Psoas muscle (tissue), 8 donors: ENCODE data around the gene CRTC3. TPM values are rescaled to one million over a fixed set of nuclear protein-coding genes. Genes with fewer than 3 reads are reported as not detected.
A peak's percentile ranks its signal among the peaks of the same experiment; 100 is the strongest.

Experiments used
- ATAC-seq, 4 donors: fragments of 200-7000 bp; cut with Tn5 transposase; one replicate each; pipeline ENCODE4 v1.9.1; 2020; ENCODE audit warnings: moderate library complexity in 3 of 4, mild to moderate bottlenecking in 2 of 4
- DNase-seq, 2 donors: peaks; one replicate each; pipeline ENCODE4 v3.0.0-alpha.2; 2020
- H3K27ac ChIP-seq: fragments of 200-600 bp; one replicate; pipeline ENCODE4 v1.8.0; 2022
- H3K27me3 ChIP-seq, 3 donors: fragments of 200-600 bp in 1 of 3; one replicate each; pipeline versions ENCODE4 v1.6.1 to v1.8.0; 2013 to 2022; ENCODE audit warnings: low read length in 2 of 3, mild to moderate bottlenecking in 2 of 3, moderate library complexity in 1 of 3; ENCODE audit not compliant: insufficient read depth in 3 of 3
- H3K36me3 ChIP-seq, 2 donors: fragments of 200-600 bp in 1 of 2; one replicate each; pipeline versions ENCODE4 v1.6.1 to v1.8.0; 2013 to 2022; ENCODE audit warnings: low read depth in 1 of 2, mild to moderate bottlenecking in 1 of 2, moderate library complexity in 1 of 2; ENCODE audit not compliant: insufficient read depth in 1 of 2
- H3K4me1 ChIP-seq: fragments of 200-600 bp; one replicate; pipeline ENCODE4 v1.8.0; 2022
- H3K4me3 ChIP-seq: fragments of 200-600 bp; one replicate; pipeline ENCODE4 v1.8.0; 2022; ENCODE audit warnings: mild to moderate bottlenecking
- H3K9me3 ChIP-seq: fragments of 200-600 bp; one replicate; pipeline ENCODE4 v1.8.0; 2022
- CTCF ChIP-seq: fragments of 200-600 bp; IDR thresholded peaks from one replicate; pipeline ENCODE4 v1.8.0; 2022; ENCODE audit warnings: antibody characterized with exemption
- WGBS, 3 donors: extraction: QIAGEN DNeasy Blood & Tissue Kit; methylation state at CpG; one replicate each; pipeline versions ENCODE4 v1.1.6 to v1.1.7; 2013; 5-methylcytosine and 5-hydroxymethylcytosine counted together
- intact Hi-C, 2 donors: fragments of 100-400 bp; cut with DNase I; formaldehyde crosslinking; loops; one replicate each; pipeline versions ENCODE4 v1.11.0 to v1.14.2; 2022
- polyA plus RNA-seq, 3 donors: library from polyadenylated mRNA; stranded (reverse); fragments of 200-250 nt; gene quantifications; one replicate each; pipeline ENCODE4 v1.2.3, GENCODE V29; 2013
- total RNA-seq, 4 donors: library from RNA; stranded (reverse); fragmentation: NEBNext Ultra II Directional in 2 of 4; extraction: Animal tissue kit (Norgen Biotek cat#: 25700) in 2 of 4; gene quantifications; one replicate each; pipeline versions ENCODE4 v1.2.1 to v1.2.4, GENCODE V29; 2021 to 2023
- donor health status: healthy with polysubstance abuse.
- donor health status: DM: no; HTN: no; CAD: no; lungs with moderate emphysema.
- donor health status: Bipolar disorder and iron deficiency.
- donor health status: healthy.
- donor health status: DM: yes; HTN: yes; CAD: no.
- donor health status: DM: no; HTN: no; CAD: no.
- donor health status: DM: no; HTN: no; CAD: no.
- donor health status: DM: yes; HTN: yes; CAD: no.

Gene CRTC3
- total and polyA plus RNA-seq, 7 donors: 6.9 to 30.8 (median 15.3) TPM

GRCh38 chr15:90594301-90594738 lies 64.6 kb downstream of the CRTC3 start:
- no peaks in the 10 kb centered on the region for H3K36me3 ChIP-seq
- H3K4me3 ChIP-seq: no peak overlapping the region
- WGBS, 3 donors: 25 to 56% (median 30%) methylated on average over 10 of the region's 10 CpGs
- ATAC-seq (peak; percentile 47 to 75 (median 54)), DNase-seq (peak; percentile 65 to 79)
- TF ChIP-seq CTCF: no peak
- H3K4me1 ChIP-seq: peaks cover 65% of the 10 kb centered on the region
- intact Hi-C loops: no loop called here
- H3K9me3 ChIP-seq: no peaks in the 10 kb centered on the region
- H3K27me3 ChIP-seq: no peaks in the 10 kb centered on the region
- peak overlapping the region; percentile 70 for H3K27ac ChIP-seq

- peak overlapping the region; percentile 1 for H3K27ac ChIP-seq
- intact Hi-C loops: loop anchor here in 1 of 2 donors (5.0 kb wide), 1 partner anchor 38 kb away; no protein-coding TSS in a partner anchor
- H3K9me3 ChIP-seq: no peaks in the 10 kb centered on the region
- peaks cover 0 to 12% of the 10 kb centered on the region in 2 donors for H3K36me3 ChIP-seq
- peaks cover 61% of the 10 kb centered on the region for H3K4me1 ChIP-seq
- WGBS, 3 donors: 47 to 82% (median 57%) methylated on average over 7 of the region's 7 CpGs
- no peak for TF ChIP-seq CTCF
- H3K27me3 ChIP-seq: no peaks in the 10 kb centered on the region
- ATAC-seq (no peak), DNase-seq (no peak)
- no peak overlapping the region for H3K4me3 ChIP-seq
Observed at GRCh38 chr15:90595763-90596155, 66.0 kb downstream of the CRTC3 start.

- H3K4me3 ChIP-seq: no peak overlapping the region
- H3K27me3 ChIP-seq: no peaks in the 10 kb centered on the region
- H3K36me3 ChIP-seq: peaks cover 0 to 21% of the 10 kb centered on the region in 2 donors
- peak overlapping the region; percentile 65 for H3K27ac ChIP-seq
- ATAC-seq (peak; percentile 47 to 56 (median 50)), DNase-seq (no peak)
- WGBS, 3 donors: 22 to 49% (median 29%) methylated on average over 6 of the region's 6 CpGs
- no peaks in the 10 kb centered on the region for H3K9me3 ChIP-seq
- intact Hi-C loops: loop anchor here in 1 of 2 donors (5.0 kb wide), 1 partner anchor 40 kb away; no protein-coding TSS in a partner anchor
- H3K4me1 ChIP-seq: peaks cover 57% of the 10 kb centered on the region
- no peak for TF ChIP-seq CTCF
Observed at GRCh38 chr15:90596943-90597342, 67.2 kb downstream of the CRTC3 start.

- no peak for TF ChIP-seq CTCF
- no peaks in the 10 kb centered on the region for H3K27me3 ChIP-seq
- no peak for DNase-seq
- no peak overlapping the region for H3K4me3 ChIP-seq
- no peak for ATAC-seq
- peaks cover 0 to 24% of the 10 kb centered on the region in 2 donors for H3K36me3 ChIP-seq
- peaks cover 50% of the 10 kb centered on the region for H3K4me1 ChIP-seq
- H3K27ac ChIP-seq: peak overlapping the region; percentile 65
- intact Hi-C loops: loop anchor here in 1 of 2 donors (5.0 kb wide), 1 partner anchor 40 kb away; no protein-coding TSS in a partner anchor
- H3K9me3 ChIP-seq: no peaks in the 10 kb centered on the region
- 87 to 94% (median 91%) methylated on average over 2 of the region's 2 CpGs for WGBS, 3 donors
Observed at GRCh38 chr15:90597577-90597976, 67.9 kb downstream of the CRTC3 start.
